Psoas muscle (tissue), 8 donors: ENCODE measurements around the gene CDH1. TPM values are rescaled to one million over a fixed set of nuclear protein-coding genes. Genes with fewer than 3 reads are reported as not detected.

Source experiments
- ATAC-seq, 4 donors: fragments of 200-7000 bp; cut with Tn5 transposase; one replicate each; pipeline ENCODE4 v1.9.1; 2020; ENCODE audit warnings: moderate library complexity in 3 of 4, mild to moderate bottlenecking in 2 of 4
- DNase-seq, 2 donors: peaks; one replicate each; pipeline ENCODE4 v3.0.0-alpha.2; 2020
- H3K27ac ChIP-seq: fragments of 200-600 bp; one replicate; pipeline ENCODE4 v1.8.0; 2022
- H3K27me3 ChIP-seq, 3 donors: fragments of 200-600 bp in 1 of 3; one replicate each; pipeline versions ENCODE4 v1.6.1 to v1.8.0; 2013 to 2022; ENCODE audit warnings: low read length in 2 of 3, mild to moderate bottlenecking in 2 of 3, moderate library complexity in 1 of 3; ENCODE audit not compliant: insufficient read depth in 3 of 3
- H3K36me3 ChIP-seq, 2 donors: fragments of 200-600 bp in 1 of 2; one replicate each; pipeline versions ENCODE4 v1.6.1 to v1.8.0; 2013 to 2022; ENCODE audit warnings: low read depth in 1 of 2, mild to moderate bottlenecking in 1 of 2, moderate library complexity in 1 of 2; ENCODE audit not compliant: insufficient read depth in 1 of 2
- H3K4me1 ChIP-seq: fragments of 200-600 bp; one replicate; pipeline ENCODE4 v1.8.0; 2022
- H3K4me3 ChIP-seq: fragments of 200-600 bp; one replicate; pipeline ENCODE4 v1.8.0; 2022; ENCODE audit warnings: mild to moderate bottlenecking
- H3K9me3 ChIP-seq: fragments of 200-600 bp; one replicate; pipeline ENCODE4 v1.8.0; 2022
- WGBS, 3 donors: extraction: QIAGEN DNeasy Blood & Tissue Kit; methylation state at CpG; one replicate each; pipeline versions ENCODE4 v1.1.6 to v1.1.7; 2013; 5-methylcytosine and 5-hydroxymethylcytosine counted together
- intact Hi-C, 2 donors: fragments of 100-400 bp; cut with DNase I; formaldehyde crosslinking; loops; one replicate each; pipeline versions ENCODE4 v1.11.0 to v1.14.2; 2022
- polyA plus RNA-seq, 3 donors: library from polyadenylated mRNA; stranded (reverse); fragments of 200-250 nt; gene quantifications; one replicate each; pipeline ENCODE4 v1.2.3, GENCODE V29; 2013
- total RNA-seq, 4 donors: library from RNA; stranded (reverse); fragmentation: NEBNext Ultra II Directional in 2 of 4; extraction: Animal tissue kit (Norgen Biotek cat#: 25700) in 2 of 4; gene quantifications; one replicate each; pipeline versions ENCODE4 v1.2.1 to v1.2.4, GENCODE V29; 2021 to 2023
- TF ChIP-seq, protein P1 (sequence below): fragments of 200-600 bp; IDR thresholded peaks from one replicate; pipeline ENCODE4 v1.8.0; 2022; ENCODE audit warnings: antibody characterized with exemption
- donor health status: healthy with polysubstance abuse.
- donor health status: DM: no; HTN: no; CAD: no; lungs with moderate emphysema.
- donor health status: Bipolar disorder and iron deficiency.
- donor health status: healthy.
- donor health status: DM: yes; HTN: yes; CAD: no.
- donor health status: DM: no; HTN: no; CAD: no.
- donor health status: DM: no; HTN: no; CAD: no.
- donor health status: DM: yes; HTN: yes; CAD: no.

Gene CDH1
- total and polyA plus RNA-seq, 7 donors, result 0.04 to 0.63 (median 0.09) TPM; not detected in 2

GRCh38 chr16:68883685-68884084 is 146.6 kb downstream of the CDH1 start:
- 95 to 97% (median 96%) methylated on average over 6 of the region's 6 CpGs for WGBS, 3 donors
- Histone ChIP-seq H3K27ac (no peak overlapping the region), H3K4me3 (no peak overlapping the region), H3K36me3 (peaks cover 0 to 62% of the 10 kb centered on the region in 2 donors), H3K27me3 (no peaks in the 10 kb centered on the region), H3K4me1 (no peaks in the 10 kb centered on the region), H3K9me3 (no peaks in the 10 kb centered on the region)
- TF ChIP-seq, protein P1, sequence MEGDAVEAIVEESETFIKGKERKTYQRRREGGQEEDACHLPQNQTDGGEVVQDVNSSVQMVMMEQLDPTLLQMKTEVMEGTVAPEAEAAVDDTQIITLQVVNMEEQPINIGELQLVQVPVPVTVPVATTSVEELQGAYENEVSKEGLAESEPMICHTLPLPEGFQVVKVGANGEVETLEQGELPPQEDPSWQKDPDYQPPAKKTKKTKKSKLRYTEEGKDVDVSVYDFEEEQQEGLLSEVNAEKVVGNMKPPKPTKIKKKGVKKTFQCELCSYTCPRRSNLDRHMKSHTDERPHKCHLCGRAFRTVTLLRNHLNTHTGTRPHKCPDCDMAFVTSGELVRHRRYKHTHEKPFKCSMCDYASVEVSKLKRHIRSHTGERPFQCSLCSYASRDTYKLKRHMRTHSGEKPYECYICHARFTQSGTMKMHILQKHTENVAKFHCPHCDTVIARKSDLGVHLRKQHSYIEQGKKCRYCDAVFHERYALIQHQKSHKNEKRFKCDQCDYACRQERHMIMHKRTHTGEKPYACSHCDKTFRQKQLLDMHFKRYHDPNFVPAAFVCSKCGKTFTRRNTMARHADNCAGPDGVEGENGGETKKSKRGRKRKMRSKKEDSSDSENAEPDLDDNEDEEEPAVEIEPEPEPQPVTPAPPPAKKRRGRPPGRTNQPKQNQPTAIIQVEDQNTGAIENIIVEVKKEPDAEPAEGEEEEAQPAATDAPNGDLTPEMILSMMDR, result no peak
- DNase-seq (no peak), ATAC-seq (no peak)
- intact Hi-C loops, result no loop called here

DNA sequence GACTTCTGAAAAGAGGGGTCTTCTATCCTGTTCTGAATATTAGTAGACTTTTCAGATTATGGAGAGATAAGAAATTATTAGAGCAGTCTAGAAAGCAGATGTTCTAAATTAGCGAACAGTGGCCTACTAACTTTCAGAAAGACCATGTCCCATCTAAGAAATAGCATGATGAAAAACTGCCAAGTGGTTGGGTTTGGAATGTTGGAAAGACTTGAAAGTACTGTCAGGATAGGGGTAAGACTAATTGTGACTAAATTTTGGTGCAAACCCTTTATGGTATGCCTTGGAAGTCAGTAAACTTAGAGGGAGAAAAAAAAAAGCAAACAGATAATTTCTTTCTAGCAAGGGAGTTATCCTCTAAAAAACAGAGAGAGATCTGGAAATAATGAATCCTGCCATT is 147.3 kb downstream of the CDH1 start:
- H3K4me1 ChIP-seq, result no peaks in the 10 kb centered on the region
- no peaks in the 10 kb centered on the region for H3K27me3 ChIP-seq

More for the DNA sequence above, 147.3 kb downstream of the CDH1 start:
- no peak overlapping the region for H3K27ac ChIP-seq
- peaks cover 0 to 55% of the 10 kb centered on the region in 2 donors for H3K36me3 ChIP-seq
- ATAC-seq (no peak), DNase-seq (no peak)
- intact Hi-C loops, result no loop called here
- TF ChIP-seq, protein P1, result no peak
- no peak overlapping the region for H3K4me3 ChIP-seq
- no peaks in the 10 kb centered on the region for H3K9me3 ChIP-seq
- WGBS, 3 donors, result 86 to 94% (median 94%) methylated on average over 1 of the region's 1 CpG

Other genes starting within 250 kb of the CDH1 start
- 10 to 100 TPM in 2 of 4 donors, 1 to 10 TPM in 2; 6.9 to 11.8 (median 10.1) TPM for gene ZFP90, start 198.0 kb upstream of the CDH1 start, total RNA-seq
- 10 to 100 TPM in 2 of 3 donors, 1 to 10 TPM in 1; 7.2 to 14.0 (median 10.8) TPM for gene ZFP90, start 198.0 kb upstream of the CDH1 start, polyA plus RNA-seq
- gene CDH3, start 92.0 kb upstream of the CDH1 start, total RNA-seq, result not detected
- under 1 TPM in 2 of 3 donors, not detected in 1; 0.05 to 0.21 TPM for gene CDH3, start 92.0 kb upstream of the CDH1 start, polyA plus RNA-seq
- 10 to 100 TPM; 12.1 to 16.2 (median 13.3) TPM for gene TANGO6, start 106.2 kb downstream of the CDH1 start, total RNA-seq
- gene TANGO6, start 106.2 kb downstream of the CDH1 start, polyA plus RNA-seq, result 10 to 100 TPM in 1 of 3 donors, 1 to 10 TPM in 2; 5.3 to 12.5 (median 6.0) TPM